ENCODE results near the gene OPCML. TPM values are rescaled to one million over a fixed set of nuclear protein-coding genes. Genes with fewer than 3 reads are reported as not detected.

Gene OPCML
- total and polyA plus RNA-seq, 2 of the 13 experiments (the other 11 are each of a cell fraction or from before 2014, with no cell fraction given): not detected

GRCh38 chr11:133507185-133507584, 25.1 kb downstream of the OPCML start (continued):
- TF ChIP-seq ZBTB49 (CRISPR knock-in tag; IDR thresholded peaks at IDR 0.05; ENCODE audit: borderline replicate concordance) (no peak), ZNF264 (CRISPR knock-in tag; IDR thresholded peaks at IDR 0.05) (no peak), MTA3 (CRISPR knock-in tag; IDR thresholded peaks at IDR 0.05) (no peak), HCFC1 (IDR thresholded peaks at IDR 0.05; ENCODE audit: low read depth, low read length) (no peak), GABPA (IDR thresholded peaks at IDR 0.05; ENCODE audit: low read depth, low read length) (no peak), GABPA (CRISPR knock-in tag; IDR thresholded peaks at IDR 0.05; ENCODE audit: low read depth) (no peak)

GRCh38 chr11:133506551-133507094, 25.7 kb downstream of the OPCML start:
- CTCF ChIA-PET (ENCODE audit: low intra/inter-chr PET ratio, low total read pairs): no interaction called here
- no TSS peak for BruUV-seq (replicated peaks)
- H3K27ac ChIP-seq (ENCODE audit: extremely low read length, insufficient read depth, low read length): no peak overlapping the region
- no peak overlapping the region for H3K9ac ChIP-seq (ENCODE audit: insufficient read depth, low read depth, low read length)
- no peaks in the 10 kb centered on the region for H4K20me1 ChIP-seq (ENCODE audit: insufficient read depth, low read length)
- no peak for ATAC-seq
- in situ Hi-C loops (cut with HindIII; ENCODE audit: extremely low pct_ligation_motif_present, low pct_unique_long_range_greater_than_20kb) (no loop called here), intact Hi-C loops (cut with micrococcal nuclease; ENCODE audit: unreplicated experiment) (no loop called here)
- DNase-seq (ENCODE audit: low spot score): no peak
- FAIRE-seq: no peak
- POLR2A ChIA-PET: no interaction called here
- H3K36me3 ChIP-seq (replicated peaks in 1 of 2; ENCODE audit: control insufficient read depth in 1 of 2, insufficient read depth in 2 of 2, low read length in 2 of 2): no peaks in the 10 kb centered on the region
- H3K4me1 ChIP-seq (ENCODE audit: insufficient read depth, low read length): no peaks in the 10 kb centered on the region
- H3K9me3 ChIP-seq (ENCODE audit: low read length): no peaks in the 10 kb centered on the region
- no peaks in the 10 kb centered on the region for H3K79me2 ChIP-seq (ENCODE audit: insufficient read depth, low read length)
- H3K27me3 ChIP-seq (ENCODE audit: control insufficient read depth in 1 of 2, insufficient read depth in 2 of 2, low read length in 2 of 2): peaks cover 1 to 7% of the 10 kb centered on the region in 2 experiments; a peak in 1 of 5 replicates
- H3K4me3 ChIP-seq (replicated peaks in 1 of 3; ENCODE audit: insufficient read depth in 1 of 3, low read depth in 2 of 3, low read length in 3 of 3): no peak overlapping the region
- 0% methylated on average over 2 of the region's 6 CpGs for WGBS (ENCODE audit: low lambda C conversion rate)
- no peak overlapping the region for H3K4me2 ChIP-seq (ENCODE audit: low read depth, low read length)
- H2AFZ ChIP-seq (ENCODE audit: low read length): no peak overlapping the region
- TF ChIP-seq SSRP1 (CRISPR knock-in tag; IDR thresholded peaks at IDR 0.05): no peak
- no peak for TF ChIP-seq IRX3 (CRISPR knock-in tag; IDR thresholded peaks at IDR 0.05; ENCODE audit: borderline replicate concordance, low read depth)
- TF ChIP-seq NR3C1 (CRISPR knock-in tag; IDR thresholded peaks at IDR 0.05): no peak
- TF ChIP-seq NCOR1 (IDR thresholded peaks at IDR 0.05; ENCODE audit: borderline replicate concordance, low read length): no peak
- no peak for TF ChIP-seq ZNF580 (CRISPR knock-in tag; IDR thresholded peaks at IDR 0.05; ENCODE audit: borderline replicate concordance, low read depth)
- no peak for TF ChIP-seq ZNF281 (CRISPR knock-in tag; IDR thresholded peaks at IDR 0.05; ENCODE audit: borderline replicate concordance)
- TF ChIP-seq ELF1 (CRISPR knock-in tag; IDR thresholded peaks at IDR 0.05): no peak
- TF ChIP-seq ZBTB1 (CRISPR knock-in tag; IDR thresholded peaks at IDR 0.05; ENCODE audit: borderline replicate concordance): no peak
- TF ChIP-seq POGZ (CRISPR knock-in tag; IDR thresholded peaks at IDR 0.05): no peak
- TF ChIP-seq TEAD2 (CRISPR knock-in tag; IDR thresholded peaks at IDR 0.05): no peak
- no peak for TF ChIP-seq ZSCAN31 (CRISPR knock-in tag; IDR thresholded peaks at IDR 0.05; ENCODE audit: low read depth)
- no peak for TF ChIP-seq POLR2AphosphoS2 (IDR thresholded peaks at IDR 0.05; ENCODE audit: low read depth, low read length)

All from HepG2 (cell line).